ENCODE measurements around the gene RIMBP2. TPM values are rescaled to one million over a fixed set of nuclear protein-coding genes. Genes with fewer than 3 reads are reported as not detected.

Gene RIMBP2
- total and polyA plus RNA-seq, 2 experiments from 2014 or later: 0.31 to 0.37 TPM

DNA sequence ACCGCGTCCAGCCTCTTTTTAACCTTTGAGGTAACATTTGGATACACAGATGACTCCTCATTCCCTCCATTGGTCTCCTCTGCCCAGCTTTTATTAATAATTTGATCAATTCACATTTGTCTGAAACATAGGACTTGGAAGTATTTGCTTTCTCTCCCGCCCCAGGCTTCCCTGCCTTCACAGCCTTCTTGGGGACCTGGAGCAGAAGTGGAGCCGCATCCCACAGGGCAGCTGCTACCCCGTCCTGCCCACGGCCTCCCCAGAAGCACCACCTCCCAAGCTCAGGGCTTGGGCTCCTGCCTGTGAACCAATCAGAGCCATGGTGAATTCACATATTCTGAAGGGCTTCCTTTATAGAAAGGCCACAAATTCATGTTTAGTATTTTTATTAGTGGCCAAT lies 280.8 kb downstream of the RIMBP2 start:
- Mint-ChIP-seq H3K27me3 (ENCODE audit: insufficient read depth, low read depth, poor library complexity) (peaks cover 6% of the 10 kb centered on the region), H3K9me3 (peaks cover 88% of the 10 kb centered on the region), H3K36me3 (ENCODE audit: low read depth) (peaks cover 26% of the 10 kb centered on the region), H3K4me1 (no peaks in the 10 kb centered on the region), H3K27ac (no peak overlapping the region), H3K4me3 (no peak overlapping the region)
- TF ChIP-seq CREB1 (CRISPR knock-in tag; IDR thresholded peaks at IDR 0.05; ENCODE audit: low read depth) (no peak), EZH2 (IDR thresholded peaks at IDR 0.05; ENCODE audit: low read depth, unreplicated experiment) (no peak), ZNF114 (CRISPR knock-in tag; IDR thresholded peaks at IDR 0.05) (no peak), NANOG (IDR thresholded peaks at IDR 0.05; ENCODE audit: borderline replicate concordance) (no peak), STAT1 (IDR thresholded peaks at IDR 0.05; ENCODE audit: unreplicated experiment) (no peak), ZNF331 (CRISPR knock-in tag; IDR thresholded peaks at IDR 0.05; ENCODE audit: low read depth) (no peak), JUNB (IDR thresholded peaks at IDR 0.05; ENCODE audit: unreplicated experiment) (no peak), POLR2AphosphoS5 (IDR thresholded peaks at IDR 0.05; ENCODE audit: low read depth) (no peak), EZH2phosphoT487 (IDR thresholded peaks at IDR 0.05; ENCODE audit: unreplicated experiment) (no peak)
- TF ChIP-seq, protein P1, sequence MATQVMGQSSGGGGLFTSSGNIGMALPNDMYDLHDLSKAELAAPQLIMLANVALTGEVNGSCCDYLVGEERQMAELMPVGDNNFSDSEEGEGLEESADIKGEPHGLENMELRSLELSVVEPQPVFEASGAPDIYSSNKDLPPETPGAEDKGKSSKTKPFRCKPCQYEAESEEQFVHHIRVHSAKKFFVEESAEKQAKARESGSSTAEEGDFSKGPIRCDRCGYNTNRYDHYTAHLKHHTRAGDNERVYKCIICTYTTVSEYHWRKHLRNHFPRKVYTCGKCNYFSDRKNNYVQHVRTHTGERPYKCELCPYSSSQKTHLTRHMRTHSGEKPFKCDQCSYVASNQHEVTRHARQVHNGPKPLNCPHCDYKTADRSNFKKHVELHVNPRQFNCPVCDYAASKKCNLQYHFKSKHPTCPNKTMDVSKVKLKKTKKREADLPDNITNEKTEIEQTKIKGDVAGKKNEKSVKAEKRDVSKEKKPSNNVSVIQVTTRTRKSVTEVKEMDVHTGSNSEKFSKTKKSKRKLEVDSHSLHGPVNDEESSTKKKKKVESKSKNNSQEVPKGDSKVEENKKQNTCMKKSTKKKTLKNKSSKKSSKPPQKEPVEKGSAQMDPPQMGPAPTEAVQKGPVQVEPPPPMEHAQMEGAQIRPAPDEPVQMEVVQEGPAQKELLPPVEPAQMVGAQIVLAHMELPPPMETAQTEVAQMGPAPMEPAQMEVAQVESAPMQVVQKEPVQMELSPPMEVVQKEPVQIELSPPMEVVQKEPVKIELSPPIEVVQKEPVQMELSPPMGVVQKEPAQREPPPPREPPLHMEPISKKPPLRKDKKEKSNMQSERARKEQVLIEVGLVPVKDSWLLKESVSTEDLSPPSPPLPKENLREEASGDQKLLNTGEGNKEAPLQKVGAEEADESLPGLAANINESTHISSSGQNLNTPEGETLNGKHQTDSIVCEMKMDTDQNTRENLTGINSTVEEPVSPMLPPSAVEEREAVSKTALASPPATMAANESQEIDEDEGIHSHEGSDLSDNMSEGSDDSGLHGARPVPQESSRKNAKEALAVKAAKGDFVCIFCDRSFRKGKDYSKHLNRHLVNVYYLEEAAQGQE (IDR thresholded peaks at IDR 0.05; ENCODE audit: unreplicated experiment): no peak
- TF ChIP-seq, protein P2, sequence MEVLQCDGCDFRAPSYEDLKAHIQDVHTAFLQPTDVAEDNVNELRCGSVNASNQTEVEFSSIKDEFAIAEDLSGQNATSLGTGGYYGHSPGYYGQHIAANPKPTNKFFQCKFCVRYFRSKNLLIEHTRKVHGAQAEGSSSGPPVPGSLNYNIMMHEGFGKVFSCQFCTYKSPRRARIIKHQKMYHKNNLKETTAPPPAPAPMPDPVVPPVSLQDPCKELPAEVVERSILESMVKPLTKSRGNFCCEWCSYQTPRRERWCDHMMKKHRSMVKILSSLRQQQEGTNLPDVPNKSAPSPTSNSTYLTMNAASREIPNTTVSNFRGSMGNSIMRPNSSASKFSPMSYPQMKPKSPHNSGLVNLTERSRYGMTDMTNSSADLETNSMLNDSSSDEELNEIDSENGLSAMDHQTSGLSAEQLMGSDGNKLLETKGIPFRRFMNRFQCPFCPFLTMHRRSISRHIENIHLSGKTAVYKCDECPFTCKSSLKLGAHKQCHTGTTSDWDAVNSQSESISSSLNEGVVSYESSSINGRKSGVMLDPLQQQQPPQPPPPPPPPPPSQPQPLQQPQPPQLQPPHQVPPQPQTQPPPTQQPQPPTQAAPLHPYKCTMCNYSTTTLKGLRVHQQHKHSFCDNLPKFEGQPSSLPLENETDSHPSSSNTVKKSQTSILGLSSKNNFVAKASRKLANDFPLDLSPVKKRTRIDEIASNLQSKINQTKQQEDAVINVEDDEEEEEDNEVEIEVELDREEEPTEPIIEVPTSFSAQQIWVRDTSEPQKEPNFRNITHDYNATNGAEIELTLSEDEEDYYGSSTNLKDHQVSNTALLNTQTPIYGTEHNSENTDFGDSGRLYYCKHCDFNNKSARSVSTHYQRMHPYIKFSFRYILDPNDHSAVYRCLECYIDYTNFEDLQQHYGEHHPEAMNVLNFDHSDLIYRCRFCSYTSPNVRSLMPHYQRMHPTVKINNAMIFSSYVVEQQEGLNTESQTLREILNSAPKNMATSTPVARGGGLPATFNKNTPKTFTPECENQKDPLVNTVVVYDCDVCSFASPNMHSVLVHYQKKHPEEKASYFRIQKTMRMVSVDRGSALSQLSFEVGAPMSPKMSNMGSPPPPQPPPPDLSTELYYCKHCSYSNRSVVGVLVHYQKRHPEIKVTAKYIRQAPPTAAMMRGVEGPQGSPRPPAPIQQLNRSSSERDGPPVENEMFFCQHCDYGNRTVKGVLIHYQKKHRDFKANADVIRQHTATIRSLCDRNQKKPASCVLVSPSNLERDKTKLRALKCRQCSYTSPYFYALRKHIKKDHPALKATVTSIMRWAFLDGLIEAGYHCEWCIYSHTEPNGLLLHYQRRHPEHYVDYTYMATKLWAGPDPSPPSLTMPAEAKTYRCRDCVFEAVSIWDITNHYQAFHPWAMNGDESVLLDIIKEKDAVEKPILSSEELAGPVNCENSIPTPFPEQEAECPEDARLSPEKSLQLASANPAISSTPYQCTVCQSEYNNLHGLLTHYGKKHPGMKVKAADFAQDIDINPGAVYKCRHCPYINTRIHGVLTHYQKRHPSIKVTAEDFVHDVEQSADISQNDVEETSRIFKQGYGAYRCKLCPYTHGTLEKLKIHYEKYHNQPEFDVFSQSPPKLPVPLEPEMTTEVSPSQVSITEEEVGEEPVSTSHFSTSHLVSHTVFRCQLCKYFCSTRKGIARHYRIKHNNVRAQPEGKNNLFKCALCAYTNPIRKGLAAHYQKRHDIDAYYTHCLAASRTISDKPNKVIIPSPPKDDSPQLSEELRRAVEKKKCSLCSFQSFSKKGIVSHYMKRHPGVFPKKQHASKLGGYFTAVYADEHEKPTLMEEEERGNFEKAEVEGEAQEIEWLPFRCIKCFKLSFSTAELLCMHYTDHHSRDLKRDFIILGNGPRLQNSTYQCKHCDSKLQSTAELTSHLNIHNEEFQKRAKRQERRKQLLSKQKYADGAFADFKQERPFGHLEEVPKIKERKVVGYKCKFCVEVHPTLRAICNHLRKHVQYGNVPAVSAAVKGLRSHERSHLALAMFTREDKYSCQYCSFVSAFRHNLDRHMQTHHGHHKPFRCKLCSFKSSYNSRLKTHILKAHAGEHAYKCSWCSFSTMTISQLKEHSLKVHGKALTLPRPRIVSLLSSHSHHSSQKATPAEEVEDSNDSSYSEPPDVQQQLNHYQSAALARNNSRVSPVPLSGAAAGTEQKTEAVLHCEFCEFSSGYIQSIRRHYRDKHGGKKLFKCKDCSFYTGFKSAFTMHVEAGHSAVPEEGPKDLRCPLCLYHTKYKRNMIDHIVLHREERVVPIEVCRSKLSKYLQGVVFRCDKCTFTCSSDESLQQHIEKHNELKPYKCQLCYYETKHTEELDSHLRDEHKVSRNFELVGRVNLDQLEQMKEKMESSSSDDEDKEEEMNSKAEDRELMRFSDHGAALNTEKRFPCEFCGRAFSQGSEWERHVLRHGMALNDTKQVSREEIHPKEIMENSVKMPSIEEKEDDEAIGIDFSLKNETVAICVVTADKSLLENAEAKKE (CRISPR knock-in tag; IDR thresholded peaks at IDR 0.05): no peak
- TF ChIP-seq, protein P3, sequence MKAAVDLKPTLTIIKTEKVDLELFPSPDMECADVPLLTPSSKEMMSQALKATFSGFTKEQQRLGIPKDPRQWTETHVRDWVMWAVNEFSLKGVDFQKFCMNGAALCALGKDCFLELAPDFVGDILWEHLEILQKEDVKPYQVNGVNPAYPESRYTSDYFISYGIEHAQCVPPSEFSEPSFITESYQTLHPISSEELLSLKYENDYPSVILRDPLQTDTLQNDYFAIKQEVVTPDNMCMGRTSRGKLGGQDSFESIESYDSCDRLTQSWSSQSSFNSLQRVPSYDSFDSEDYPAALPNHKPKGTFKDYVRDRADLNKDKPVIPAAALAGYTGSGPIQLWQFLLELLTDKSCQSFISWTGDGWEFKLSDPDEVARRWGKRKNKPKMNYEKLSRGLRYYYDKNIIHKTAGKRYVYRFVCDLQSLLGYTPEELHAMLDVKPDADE (IDR thresholded peaks at IDR 0.05): no peak
- TF ChIP-seq, protein P4, sequence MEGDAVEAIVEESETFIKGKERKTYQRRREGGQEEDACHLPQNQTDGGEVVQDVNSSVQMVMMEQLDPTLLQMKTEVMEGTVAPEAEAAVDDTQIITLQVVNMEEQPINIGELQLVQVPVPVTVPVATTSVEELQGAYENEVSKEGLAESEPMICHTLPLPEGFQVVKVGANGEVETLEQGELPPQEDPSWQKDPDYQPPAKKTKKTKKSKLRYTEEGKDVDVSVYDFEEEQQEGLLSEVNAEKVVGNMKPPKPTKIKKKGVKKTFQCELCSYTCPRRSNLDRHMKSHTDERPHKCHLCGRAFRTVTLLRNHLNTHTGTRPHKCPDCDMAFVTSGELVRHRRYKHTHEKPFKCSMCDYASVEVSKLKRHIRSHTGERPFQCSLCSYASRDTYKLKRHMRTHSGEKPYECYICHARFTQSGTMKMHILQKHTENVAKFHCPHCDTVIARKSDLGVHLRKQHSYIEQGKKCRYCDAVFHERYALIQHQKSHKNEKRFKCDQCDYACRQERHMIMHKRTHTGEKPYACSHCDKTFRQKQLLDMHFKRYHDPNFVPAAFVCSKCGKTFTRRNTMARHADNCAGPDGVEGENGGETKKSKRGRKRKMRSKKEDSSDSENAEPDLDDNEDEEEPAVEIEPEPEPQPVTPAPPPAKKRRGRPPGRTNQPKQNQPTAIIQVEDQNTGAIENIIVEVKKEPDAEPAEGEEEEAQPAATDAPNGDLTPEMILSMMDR (conservative IDR thresholded peaks at IDR 0.05; ENCODE audit: low read depth in 2 of 2): no peak
- Histone ChIP-seq H3K4me2 (no peak overlapping the region), H3K27ac (ENCODE audit: low read depth) (no peak overlapping the region), H2AFZ (no peak overlapping the region), H3K36me3 (ENCODE audit: insufficient read depth) (no peaks in the 10 kb centered on the region), H3F3A (replicated peaks; ENCODE audit: low read depth) (no peaks in the 10 kb centered on the region), H4K20me1 (replicated peaks; ENCODE audit: insufficient read depth) (no peaks in the 10 kb centered on the region), H3K9me2 (ENCODE audit: insufficient read depth) (no peaks in the 10 kb centered on the region), H3K4me1 (ENCODE audit: insufficient read depth) (no peaks in the 10 kb centered on the region), H3K27me3 (ENCODE audit: insufficient read depth) (no peaks in the 10 kb centered on the region), H3K79me2 (replicated peaks; ENCODE audit: insufficient read depth) (no peaks in the 10 kb centered on the region), H3K4me3 (no peak overlapping the region)
- DNase-seq (ENCODE audit: low spot score) (no peak), ATAC-seq (no peak)
